CD4-positive, CD25-positive, alpha-beta regulatory T cell (primary cell): ENCODE measurements around the gene ENO1. TPM values are rescaled to one million over a fixed set of nuclear protein-coding genes. Genes with fewer than 3 reads are reported as not detected.

Source experiments
- ATAC-seq, 2 donors: fragments of 150-1000 bp; cut with Tn5 transposase; one replicate each; pipeline ENCODE4 v1.10.0; 2021; ENCODE audit warnings: low read depth in 2 of 2, moderate number of reproducible peaks in 2 of 2, moderate library complexity in 1 of 2
- DNase-seq, 3 donors: peaks; one replicate each; pipeline versions ENCODE4 v3.0.0 to v3.0.0-alpha.2; 2012 to 2022; ENCODE audit warnings: mixed read lengths in 1 of 3
- H3K27ac ChIP-seq: one replicate; pipeline ENCODE4 v1.7.0; 2013; ENCODE audit warnings: mild to moderate bottlenecking, low read length; ENCODE audit not compliant: insufficient read depth, poor library complexity, severe bottlenecking
- H3K27me3 ChIP-seq: one replicate; pipeline ENCODE4 v1.7.0; 2013; ENCODE audit warnings: low read length; ENCODE audit not compliant: control insufficient read depth, insufficient read depth
- H3K36me3 ChIP-seq: one replicate; pipeline ENCODE4 v1.7.0; 2013; ENCODE audit warnings: mild to moderate bottlenecking, low read length, moderate library complexity; ENCODE audit not compliant: control insufficient read depth, insufficient read depth
- H3K4me1 ChIP-seq: 2 replicates; pipeline ENCODE4 v1.7.0; 2013; ENCODE audit warnings: mild to moderate bottlenecking, low read length; ENCODE audit not compliant: insufficient read depth, control insufficient read depth, poor library complexity, severe bottlenecking
- H3K4me3 ChIP-seq: one replicate; pipeline ENCODE4 v1.7.0; 2013; ENCODE audit warnings: low read depth, mild to moderate bottlenecking, low read length, moderate library complexity
- H3K9me3 ChIP-seq, 2 experiments: 1 replicate in 1 of 2; 2 replicates in 1 of 2; pipeline ENCODE4 v1.7.0; 2013; ENCODE audit warnings: low read length in 2 of 2, mild to moderate bottlenecking in 1 of 2, moderate library complexity in 1 of 2; ENCODE audit not compliant: control insufficient read depth in 2 of 2
- H3K27ac Mint-ChIP-seq, 3 donors: one replicate each; pipeline ENCODE4 v1.8.0; 2020 to 2022; ENCODE audit warnings: mild to moderate bottlenecking in 3 of 3, mixed read lengths in 3 of 3, moderate library complexity in 2 of 3
- H3K27me3 Mint-ChIP-seq: one replicate; pipeline ENCODE4 v1.8.0; 2022; ENCODE audit warnings: mild to moderate bottlenecking, mixed read lengths
- H3K36me3 Mint-ChIP-seq: one replicate; pipeline ENCODE4 v1.8.0; 2020; ENCODE audit warnings: mixed read lengths
- H3K4me1 Mint-ChIP-seq, 4 donors: one replicate each; pipeline ENCODE4 v1.8.0; 2020 to 2022; ENCODE audit warnings: mixed read lengths in 4 of 4, mild to moderate bottlenecking in 1 of 4
- H3K4me3 Mint-ChIP-seq, 4 donors: one replicate each; pipeline ENCODE4 v1.8.0; 2020 to 2022; ENCODE audit warnings: mild to moderate bottlenecking in 4 of 4, mixed read lengths in 4 of 4, moderate library complexity in 3 of 4
- H3K9me3 Mint-ChIP-seq, 7 donors: one replicate each; pipeline ENCODE4 v1.8.0; 2020 to 2022; ENCODE audit warnings: mixed read lengths in 7 of 7, mild to moderate bottlenecking in 3 of 7, moderate library complexity in 2 of 7
- polyA plus RNA-seq, 4 donors: library from polyadenylated mRNA; unstranded; fragments of 300-500 nt; fragmentation: Illumina TruSeq; gene quantifications; one replicate each; pipeline ENCODE4 v1.2.3, GENCODE V29; 2021
- total RNA-seq: library from RNA; stranded (reverse); gene quantifications from one replicate; pipeline ENCODE4 v1.2.3, GENCODE V29; 2022

ENO1 gene
- total and polyA plus RNA-seq, 5 donors from 2014 or later: 353 to 1,094 (median 1,046) TPM

DNA sequence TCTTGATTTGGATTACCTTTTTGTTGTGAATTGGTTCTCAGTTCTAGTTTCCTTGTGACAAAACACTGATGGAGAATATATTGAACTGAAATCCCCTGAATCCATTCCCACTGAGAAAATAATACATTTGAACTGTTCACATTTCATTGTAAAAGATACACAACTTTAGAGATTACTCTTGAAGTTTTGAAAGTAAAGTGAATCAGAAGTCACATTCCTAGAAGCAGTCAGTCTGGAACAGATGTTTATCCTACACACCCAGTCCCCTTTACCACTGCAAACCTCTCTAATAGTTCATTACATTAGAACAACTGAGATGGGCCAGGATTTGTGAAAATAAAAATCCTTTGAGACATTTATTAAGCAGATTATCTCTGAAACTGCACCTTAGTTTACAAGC is 64.5 kb downstream of the ENO1 start:
- peak overlapping the region in 1 of 4 donors; percentile 66 for H3K4me3 Mint-ChIP-seq
- DNase-seq: peak in 1 of 3 donors; percentile 16
- no peak overlapping the region for H3K27ac ChIP-seq
- H3K4me3 ChIP-seq: no peak overlapping the region
- no peaks in the 10 kb centered on the region for H3K27me3 ChIP-seq
- ATAC-seq: no peak
- H3K4me1 ChIP-seq: peaks cover 30% of the 10 kb centered on the region
- H3K4me1 Mint-ChIP-seq: peaks cover 35 to 54% (median 42%) of the 10 kb centered on the region in 4 donors
- H3K27ac Mint-ChIP-seq: no peak overlapping the region
- no peaks in the 10 kb centered on the region for H3K36me3 Mint-ChIP-seq
- H3K9me3 Mint-ChIP-seq: no peaks in the 10 kb centered on the region
- H3K27me3 Mint-ChIP-seq: peaks cover 29% of the 10 kb centered on the region
- no peaks in the 10 kb centered on the region for H3K36me3 ChIP-seq
- H3K9me3 ChIP-seq: no peaks in the 10 kb centered on the region

DNA sequence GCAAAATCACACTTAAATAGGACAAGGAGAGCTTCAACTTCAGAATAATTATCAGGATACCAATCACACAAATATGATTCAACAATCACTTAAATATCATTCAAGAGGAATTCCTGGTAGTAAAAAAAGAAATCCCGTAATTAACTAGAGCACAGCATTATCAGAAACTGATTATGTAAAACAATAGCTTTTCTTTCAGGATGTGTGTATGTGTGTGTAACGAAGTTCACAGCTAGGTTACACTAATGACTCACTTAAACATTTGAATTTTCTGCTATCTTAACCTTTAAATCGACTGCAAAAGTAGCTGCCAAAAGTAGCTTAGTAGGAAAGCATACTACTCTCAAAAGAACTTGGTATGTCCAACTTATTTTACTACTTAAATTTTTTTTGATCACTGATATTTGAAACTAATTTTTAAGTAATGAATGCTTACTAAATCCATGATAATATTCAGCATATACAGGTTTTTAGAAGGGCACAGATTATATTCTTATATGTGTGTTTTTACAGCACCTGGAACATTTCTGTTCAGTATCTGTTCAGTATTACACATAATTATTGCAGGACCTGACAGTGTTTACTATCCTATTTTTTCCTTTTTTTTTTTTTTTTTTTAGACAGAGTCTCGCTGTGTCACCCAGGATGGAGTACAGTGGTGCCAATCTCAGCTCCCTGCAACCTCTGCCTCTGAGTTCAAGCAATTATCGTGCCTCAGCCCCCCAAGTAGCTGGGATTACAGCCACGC is 65.3 kb downstream of the ENO1 start:
- Mint-ChIP-seq H3K27me3 (peaks cover 23% of the 10 kb centered on the region), H3K36me3 (no peaks in the 10 kb centered on the region), H3K4me3 (peak overlapping the region in 1 of 4 donors; percentile 1), H3K4me1 (peaks cover 33 to 50% (median 41%) of the 10 kb centered on the region in 4 donors), H3K27ac (peak overlapping the region in 1 of 3 donors; percentile 19), H3K9me3 (no peaks in the 10 kb centered on the region)
- H3K27ac ChIP-seq: no peak overlapping the region
- no peak for ATAC-seq
- H3K4me3 ChIP-seq: no peak overlapping the region
- H3K27me3 ChIP-seq: no peaks in the 10 kb centered on the region
- no peaks in the 10 kb centered on the region for H3K36me3 ChIP-seq
- peak in 1 of 3 donors; percentile 34 for DNase-seq
- H3K9me3 ChIP-seq: no peaks in the 10 kb centered on the region
- H3K4me1 ChIP-seq: peaks cover 27% of the 10 kb centered on the region

DNA sequence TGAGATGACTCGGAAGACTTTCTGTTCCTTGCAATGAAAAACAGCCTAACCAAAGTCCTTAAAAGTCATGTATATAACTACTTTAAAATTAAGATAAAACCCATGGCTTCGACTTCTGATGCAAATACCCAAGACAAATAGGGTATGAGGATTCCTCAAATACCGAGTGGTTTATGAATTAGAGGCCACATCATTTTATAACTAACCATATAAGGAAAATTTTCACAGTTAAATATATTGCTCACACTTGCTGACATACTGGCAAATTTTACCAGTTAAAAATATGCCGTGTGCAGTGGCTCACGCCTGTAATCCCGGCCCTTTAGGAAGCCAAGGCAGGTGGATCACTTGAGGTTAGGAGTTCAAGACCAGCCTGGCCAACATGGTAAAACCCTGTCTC is 66.4 kb downstream of the ENO1 start:
- Mint-ChIP-seq H3K36me3 (no peaks in the 10 kb centered on the region), H3K27me3 (peaks cover 15% of the 10 kb centered on the region), H3K4me1 (peaks cover 29 to 48% (median 40%) of the 10 kb centered on the region in 4 donors), H3K4me3 (no peak overlapping the region), H3K9me3 (no peaks in the 10 kb centered on the region), H3K27ac (peak overlapping the region in 1 of 3 donors; percentile 87)
- Histone ChIP-seq H3K36me3 (no peaks in the 10 kb centered on the region), H3K4me1 (peaks cover 25% of the 10 kb centered on the region), H3K9me3 (no peaks in the 10 kb centered on the region), H3K4me3 (no peak overlapping the region), H3K27ac (no peak overlapping the region), H3K27me3 (no peaks in the 10 kb centered on the region)
- DNase-seq (no peak), ATAC-seq (no peak)

Other genes with a start within 250 kb of the ENO1 start
- gene RERE, start 61.0 kb downstream of the ENO1 start, total RNA-seq: 127 TPM
- gene RERE, start 61.0 kb downstream of the ENO1 start, polyA plus RNA-seq: 1 to 10 TPM; 3.1 to 5.8 (median 4.9) TPM
- not detected for gene CA6, start 67.2 kb upstream of the ENO1 start, total RNA-seq
- gene CA6, start 67.2 kb upstream of the ENO1 start, polyA plus RNA-seq: under 1 TPM in 2 of 4 donors, not detected in 2; 0.41 to 0.61 TPM
- not detected for gene SLC2A7, start 147.7 kb upstream of the ENO1 start, total RNA-seq
- gene SLC2A7, start 147.7 kb upstream of the ENO1 start, polyA plus RNA-seq: not detected
- 0.64 TPM for gene SLC2A5, start 190.9 kb upstream of the ENO1 start, total RNA-seq
- under 1 TPM in 1 of 4 donors, not detected in 3; 0.08 TPM for gene SLC2A5, start 190.9 kb upstream of the ENO1 start, polyA plus RNA-seq